22Rv1 (cell line): Measurements from ENCODE around the gene KIF14.

Experiments
- ZFX ChIP-seq: fragments of 450-650 bp; IDR thresholded peaks from 2 replicates; pipeline ENCODE4 v1.6.1; 2017; ENCODE audit warnings: antibody characterized with exemption, borderline replicate concordance
- TF ChIP-seq, protein P1 (sequence below): fragments of 450-650 bp; IDR thresholded peaks from 2 replicates; pipeline ENCODE4 v1.5.1; 2017; ENCODE audit warnings: mild to moderate bottlenecking

DNA sequence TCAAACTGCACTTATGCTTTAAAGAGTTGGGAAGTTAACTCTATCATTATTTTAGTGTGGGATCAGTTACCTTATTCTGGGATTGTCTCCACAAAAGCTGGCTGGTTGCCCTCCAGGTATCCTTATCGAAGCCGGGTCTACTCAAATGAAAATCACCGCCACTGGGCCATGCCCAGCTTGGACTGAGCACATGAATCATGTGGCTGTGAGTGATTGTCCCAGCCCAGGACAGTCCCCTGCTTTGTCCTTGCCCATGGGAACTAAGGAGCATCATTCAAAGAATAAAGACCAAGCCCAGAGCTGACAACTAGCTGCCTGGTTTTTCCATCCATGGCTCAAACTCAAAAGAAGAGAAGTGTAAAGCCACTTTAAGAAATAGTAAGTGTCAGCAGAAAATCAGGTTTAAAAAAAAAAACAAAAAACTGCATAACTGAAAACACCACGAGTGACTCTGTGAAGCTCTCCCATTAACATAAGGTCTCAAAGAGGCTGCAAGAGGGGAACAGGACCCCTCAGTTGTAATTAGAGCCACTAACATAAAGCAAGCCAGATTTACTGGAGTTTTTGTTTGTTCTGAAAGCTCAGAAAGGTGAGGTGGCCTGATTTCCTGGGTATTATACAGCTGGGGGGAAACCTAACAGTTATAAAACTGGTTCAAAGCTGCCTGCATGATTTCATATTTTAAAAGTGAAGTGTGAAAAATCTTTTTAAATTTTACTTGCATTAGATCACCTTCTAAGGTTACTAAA is 91.5 kb downstream of the KIF14 start:
- TF ChIP-seq, protein P1, sequence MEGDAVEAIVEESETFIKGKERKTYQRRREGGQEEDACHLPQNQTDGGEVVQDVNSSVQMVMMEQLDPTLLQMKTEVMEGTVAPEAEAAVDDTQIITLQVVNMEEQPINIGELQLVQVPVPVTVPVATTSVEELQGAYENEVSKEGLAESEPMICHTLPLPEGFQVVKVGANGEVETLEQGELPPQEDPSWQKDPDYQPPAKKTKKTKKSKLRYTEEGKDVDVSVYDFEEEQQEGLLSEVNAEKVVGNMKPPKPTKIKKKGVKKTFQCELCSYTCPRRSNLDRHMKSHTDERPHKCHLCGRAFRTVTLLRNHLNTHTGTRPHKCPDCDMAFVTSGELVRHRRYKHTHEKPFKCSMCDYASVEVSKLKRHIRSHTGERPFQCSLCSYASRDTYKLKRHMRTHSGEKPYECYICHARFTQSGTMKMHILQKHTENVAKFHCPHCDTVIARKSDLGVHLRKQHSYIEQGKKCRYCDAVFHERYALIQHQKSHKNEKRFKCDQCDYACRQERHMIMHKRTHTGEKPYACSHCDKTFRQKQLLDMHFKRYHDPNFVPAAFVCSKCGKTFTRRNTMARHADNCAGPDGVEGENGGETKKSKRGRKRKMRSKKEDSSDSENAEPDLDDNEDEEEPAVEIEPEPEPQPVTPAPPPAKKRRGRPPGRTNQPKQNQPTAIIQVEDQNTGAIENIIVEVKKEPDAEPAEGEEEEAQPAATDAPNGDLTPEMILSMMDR = no peak
- TF ChIP-seq ZFX = no peak
